SKM-1 treated with dmso at 0.1 percent for 144 hours (cell line): ENCODE measurements around the gene PYCR2.
"Not testable (repeated sequence)": the region's sequence is repeated elsewhere in the genome, so short reads cannot be mapped to it uniquely, and the experiment has no call there.

ENCODE experiments used
- DNase-seq: peaks from one replicate; lab custom pipeline; 2025; ENCODE audit not compliant: unreplicated experiment; lab: John Stamatoyannopoulos, UW

PYCR2 gene

DNA sequence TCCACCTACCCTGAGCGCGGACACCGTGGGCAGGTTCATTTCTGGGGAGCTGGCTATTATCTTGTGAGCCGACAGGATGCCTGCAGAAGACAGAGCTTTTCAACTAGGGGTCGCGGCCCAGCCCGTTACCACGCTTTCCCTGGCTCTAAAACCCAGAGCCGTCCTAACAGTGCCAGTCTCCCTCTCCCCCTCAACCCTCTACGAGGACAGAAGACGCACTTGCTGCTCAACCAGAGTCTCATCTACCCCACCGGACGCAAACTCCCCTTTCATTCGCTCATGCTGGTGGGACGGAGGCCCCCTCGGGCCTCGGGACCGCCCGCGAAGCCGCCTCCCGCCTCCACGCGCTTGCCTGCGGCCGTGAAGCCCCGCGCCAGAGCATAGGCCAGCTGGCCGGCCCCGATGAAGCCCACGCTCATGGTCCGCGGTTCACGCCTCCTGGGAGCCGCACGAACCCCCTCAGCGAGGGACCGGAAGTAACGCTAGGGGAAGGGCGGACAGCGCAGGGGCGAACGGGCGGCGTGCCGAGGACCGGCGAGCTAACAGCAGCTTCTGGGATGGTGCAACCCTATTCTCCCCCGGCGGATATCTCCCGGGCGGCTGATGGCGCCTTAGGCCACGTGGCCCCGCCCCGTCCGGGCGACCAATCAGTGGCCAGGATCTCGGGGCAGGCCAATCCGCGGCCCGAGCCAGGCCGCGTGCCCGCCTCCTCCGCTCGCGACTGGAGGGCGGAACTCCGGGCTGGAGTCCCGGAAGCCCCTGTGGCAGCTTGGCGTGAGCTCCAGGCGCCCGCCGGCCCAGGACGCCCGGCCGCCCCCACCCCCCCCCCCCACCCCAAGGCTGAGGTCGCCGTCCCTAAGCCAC is at the start of gene PYCR2:
PYCR2 (minus strand) TSS at position 559 of the 864 bp plus-strand sequence; CDS start at position 419, 140 bp downstream.
- DNase-seq, result peak; percentile 99

- DNase-seq, result no peak
Measured at GRCh38 chr1:225973158-225973557, 49.1 kb upstream of the PYCR2 start.

- no peak for DNase-seq
Measured at GRCh38 chr1:225972344-225973152, 48.5 kb upstream of the PYCR2 start.

DNA sequence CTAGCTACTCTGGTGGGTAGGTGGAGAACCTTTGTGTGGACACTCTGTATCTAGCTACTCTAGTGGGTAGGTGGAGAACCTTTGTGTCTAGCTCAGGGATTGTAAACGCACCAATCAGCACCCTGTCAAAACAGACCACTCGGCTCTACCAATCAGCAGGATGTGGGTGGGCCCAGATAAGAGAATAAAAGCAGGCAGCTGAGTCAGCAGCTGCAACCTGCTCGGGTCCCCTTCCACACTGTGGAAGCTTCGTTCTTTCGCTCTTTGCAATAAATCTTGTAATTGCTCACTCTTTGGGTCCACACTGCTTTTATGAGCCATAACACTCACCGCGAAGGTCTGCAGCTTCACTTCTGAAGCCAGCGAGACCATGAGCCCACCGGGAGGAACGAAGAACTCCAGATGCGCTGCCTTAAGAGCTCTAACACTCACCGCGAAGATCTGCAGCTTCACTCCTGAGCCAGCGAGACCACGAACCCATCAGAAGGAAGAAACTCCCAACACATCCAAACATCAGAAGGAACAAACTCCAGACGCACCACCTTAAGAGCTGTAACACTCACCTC is 46.6 kb upstream of the PYCR2 start:
- not testable (repeated sequence) for DNase-seq

DNA sequence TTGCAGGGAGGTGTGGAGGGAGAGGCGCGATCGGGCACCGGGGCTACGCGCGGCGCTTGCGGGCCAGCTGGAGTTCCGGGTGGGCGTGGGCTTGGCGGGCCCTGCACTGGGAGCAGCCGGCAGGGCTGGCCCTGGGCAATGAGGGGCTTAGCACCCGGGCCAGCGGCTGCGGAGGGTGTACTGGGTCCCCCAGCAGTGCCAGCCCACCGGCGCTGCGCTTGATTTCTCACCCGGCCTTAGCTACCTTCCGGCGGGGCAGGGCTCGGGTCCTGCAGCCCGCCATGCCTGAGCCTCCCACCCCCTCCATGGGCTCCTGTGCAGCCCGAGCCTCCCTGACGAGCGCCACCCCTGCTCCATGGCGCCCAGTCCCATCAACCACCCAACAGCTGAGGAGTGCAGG is 45.7 kb upstream of the PYCR2 start:
- not testable (repeated sequence) for DNase-seq

GRCh38 chr1:225965231-225965630 is 41.2 kb upstream of the PYCR2 start:
- DNase-seq, result no peak

GRCh38 chr1:225963735-225964530 is 39.9 kb upstream of the PYCR2 start:
- DNase-seq, result no peak

DNA sequence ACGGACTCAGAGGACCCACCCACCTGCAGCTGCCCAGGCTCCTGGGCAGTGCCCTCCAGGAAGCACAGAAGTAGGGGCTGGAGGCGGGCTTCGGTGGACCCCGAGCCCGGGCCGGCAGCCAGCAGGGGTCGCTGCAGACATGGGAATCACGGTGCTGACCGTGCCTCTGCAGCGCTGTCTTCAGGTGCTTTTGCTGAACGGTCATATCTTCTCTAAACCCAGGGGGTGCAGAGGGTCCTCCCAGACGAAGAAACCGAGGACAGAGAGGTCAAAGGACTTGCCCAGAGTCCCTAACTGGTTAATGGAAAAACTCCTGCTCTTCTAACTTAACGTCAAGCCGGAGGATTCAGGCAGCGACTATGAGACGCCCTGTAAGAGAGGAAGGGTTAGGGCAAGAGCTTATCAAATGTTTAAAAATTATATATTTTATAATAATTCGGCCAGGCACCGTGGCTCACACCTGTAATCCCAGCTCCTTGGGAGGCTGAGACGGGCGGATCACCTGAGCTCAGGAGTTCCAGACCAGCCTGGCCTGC is 38.5 kb upstream of the PYCR2 start:
- DNase-seq, result no peak

GRCh38 chr1:225961659-225962439 is 37.8 kb upstream of the PYCR2 start:
- no peak for DNase-seq

- no peak for DNase-seq
Measured at GRCh38 chr1:225958041-225958440, 34.0 kb upstream of the PYCR2 start.

DNA sequence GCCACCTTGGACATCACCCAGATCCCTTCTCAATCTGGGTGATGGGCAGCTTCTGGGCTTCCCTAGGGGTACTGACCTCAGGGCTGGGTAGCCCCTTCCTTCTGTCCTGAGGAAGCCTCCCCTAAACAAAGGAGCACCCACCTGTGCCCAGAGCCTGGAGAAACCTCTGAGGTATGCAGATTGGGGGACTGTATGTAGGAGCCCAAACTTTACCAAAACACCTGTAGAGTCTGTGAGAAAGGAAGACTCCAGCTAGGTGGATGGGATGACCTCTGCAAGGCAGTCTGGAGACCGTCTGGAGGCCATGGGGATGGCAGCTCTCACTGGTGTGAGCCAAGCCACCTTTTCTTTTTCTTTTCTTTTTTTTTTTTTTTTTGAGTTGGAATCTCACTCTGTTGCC is 30.7 kb upstream of the PYCR2 start:
- DNase-seq, result no peak

GRCh38 chr1:225953315-225953714 is 29.3 kb upstream of the PYCR2 start:
- DNase-seq, result no peak

DNA sequence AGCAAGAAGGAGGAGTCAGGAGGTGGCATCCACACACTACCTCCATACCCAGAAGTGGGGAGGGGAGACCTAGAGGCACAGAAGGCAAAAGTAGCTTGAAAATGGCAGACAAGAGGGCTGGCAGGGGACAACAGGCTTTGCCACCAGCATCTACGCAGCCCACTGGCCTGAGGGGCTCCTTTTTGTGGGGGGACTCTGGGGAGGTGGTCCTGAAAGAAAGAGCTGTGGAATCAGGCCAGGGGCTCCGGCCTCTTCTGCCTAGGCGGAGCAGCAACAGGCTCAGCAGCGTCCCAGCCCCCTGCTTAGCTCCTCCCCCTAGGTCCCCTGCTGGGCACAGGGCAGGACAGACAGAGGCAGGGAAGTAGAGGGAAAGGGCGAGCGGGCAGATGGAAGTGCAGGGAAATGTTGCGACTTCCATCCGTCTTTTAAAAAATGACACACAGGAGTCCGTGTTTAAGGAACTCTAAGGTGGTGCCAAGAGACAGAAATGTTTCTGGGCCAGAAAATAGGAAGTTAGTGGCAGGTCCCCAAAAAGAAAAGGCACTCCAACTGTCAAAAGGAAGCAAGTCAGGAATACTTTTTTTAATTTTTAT is 27.0 kb upstream of the PYCR2 start:
- DNase-seq, result peak; percentile 45

DNA sequence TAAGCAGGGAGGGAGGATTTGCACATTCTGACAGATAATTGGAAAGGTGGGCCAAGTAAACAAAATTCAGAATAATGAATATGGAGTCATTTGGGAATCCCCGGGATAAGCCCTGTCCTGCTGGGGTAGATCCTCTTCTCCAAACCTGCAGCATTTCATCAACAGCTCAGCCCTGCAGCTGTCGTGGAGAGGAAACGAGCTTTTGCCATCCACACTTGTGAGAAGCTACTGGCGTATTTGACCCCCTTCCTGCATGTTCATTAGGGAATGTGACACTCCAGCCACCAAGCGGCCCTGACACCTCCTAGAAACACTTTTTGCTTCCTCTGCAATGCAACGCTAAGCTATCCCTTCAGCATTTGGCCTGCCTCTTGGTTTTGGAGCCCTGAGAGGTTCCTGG is 25.0 kb upstream of the PYCR2 start:
- DNase-seq, result no peak

DNA sequence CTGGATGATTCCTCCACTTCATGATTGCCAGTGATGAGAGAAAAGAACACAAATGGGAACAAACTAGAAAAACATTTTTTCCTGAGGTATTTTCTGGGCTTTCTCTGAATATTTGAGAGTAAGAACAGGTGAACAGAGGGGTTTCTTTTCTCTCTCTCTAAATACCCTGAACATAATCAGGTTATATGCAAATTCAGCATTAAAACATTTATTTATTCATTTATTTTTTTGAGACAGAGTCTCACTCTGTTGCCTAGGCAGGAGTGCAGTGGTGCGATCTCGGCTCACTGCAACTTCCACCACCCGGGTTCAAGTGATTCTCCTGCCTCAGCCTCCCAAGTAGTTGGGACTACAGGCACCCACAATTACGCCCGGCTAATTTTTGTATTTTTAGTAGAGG is 22.8 kb upstream of the PYCR2 start:
- DNase-seq, result no peak

DNA sequence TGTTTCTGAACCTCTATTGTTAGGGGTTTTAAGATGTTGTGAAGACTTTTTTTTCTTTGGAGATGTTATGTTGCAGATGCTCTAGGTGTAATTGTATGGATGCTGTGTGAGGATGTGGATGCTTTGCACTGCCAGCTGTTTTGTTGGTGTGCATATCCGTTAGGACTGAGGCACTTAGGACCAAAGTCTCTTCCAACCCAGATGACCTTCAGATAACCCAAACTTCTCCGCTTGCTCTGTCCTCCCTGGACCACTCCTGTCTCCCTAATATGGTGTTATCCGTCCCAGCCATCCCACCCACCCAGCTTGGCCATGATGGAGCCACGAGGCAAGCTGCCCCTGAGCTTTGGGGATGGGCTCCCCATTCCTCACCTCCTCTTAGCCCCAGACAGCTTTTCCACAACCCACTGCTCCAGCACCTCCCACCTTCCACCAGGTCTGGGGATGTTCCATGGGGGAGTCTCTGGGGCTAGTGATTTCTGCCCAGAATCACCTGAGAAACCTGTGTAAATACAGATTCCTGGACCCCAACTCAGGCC is 22.1 kb upstream of the PYCR2 start:
- no peak for DNase-seq

- DNase-seq, result no peak
Measured at GRCh38 chr1:225945564-225945963, 21.5 kb upstream of the PYCR2 start.

GRCh38 chr1:225944951-225945350 is 20.9 kb upstream of the PYCR2 start:
- peak; percentile 59 for DNase-seq

- no peak for DNase-seq
Measured at GRCh38 chr1:225944387-225944786, 20.3 kb upstream of the PYCR2 start.
